Neural cell (in vitro differentiated cells): ENCODE results near the gene NRCAM.

Experiments used
- CTCF ChIP-seq: fragments of 450-650 bp; IDR thresholded peaks from 2 replicates; pipeline ENCODE4 v1.5.1; 2014; ENCODE audit warnings: antibody characterized with exemption, mild to moderate bottlenecking, moderate library complexity; ENCODE audit not compliant: poor library complexity, severe bottlenecking
- EP300 ChIP-seq: fragments of 450-650 bp; conservative IDR thresholded peaks from 2 replicates; pipeline ENCODE4 v1.6.1; 2014; ENCODE audit warnings: antibody characterized with exemption, mild to moderate bottlenecking, moderate library complexity; ENCODE audit not compliant: poor library complexity, severe bottlenecking
- EZH2 ChIP-seq: fragments of 200-600, 300-800 bp; shearing (Covaris generic), sonication (generic); IDR thresholded peaks from 2 replicates; pipeline ENCODE4 v1.6.1; 2014; ENCODE audit warnings: antibody characterized with exemption, low read length, borderline replicate concordance, mild to moderate bottlenecking; ENCODE audit not compliant: insufficient read depth, poor library complexity, severe bottlenecking
- POLR2AphosphoS5 ChIP-seq: IDR thresholded peaks from 2 replicates; pipeline ENCODE4 v1.6.1; 2012
- RAD21 ChIP-seq: fragments of 450-650 bp; conservative IDR thresholded peaks from 2 replicates; pipeline ENCODE4 v1.6.1; 2014; ENCODE audit warnings: antibody characterized with exemption, mild to moderate bottlenecking, moderate library complexity

DNA sequence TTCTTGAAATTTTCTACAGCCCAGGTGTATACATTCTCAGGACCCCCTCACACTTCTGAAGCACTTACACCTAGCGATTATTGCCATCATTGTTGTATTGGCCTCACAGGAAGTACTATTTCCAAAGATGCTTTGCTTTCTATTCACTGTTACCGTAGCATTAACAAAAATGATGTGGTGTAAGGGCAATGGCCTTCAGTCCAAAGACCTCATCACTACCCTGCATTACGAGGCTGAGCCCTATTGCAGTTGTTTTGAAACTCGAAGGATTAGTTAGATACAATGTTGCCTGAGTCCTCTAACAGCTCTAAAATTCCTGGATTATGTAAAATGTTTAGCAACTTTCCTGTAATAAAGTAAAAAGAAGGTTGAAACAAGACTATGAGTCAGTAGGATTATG is 2.9 kb downstream of the NRCAM start:
- TF ChIP-seq CTCF (no peak), POLR2AphosphoS5 (no peak), RAD21 (no peak), EZH2 (no peak), EP300 (no peak)
